ENCODE data around the gene AUTS2.

Gene AUTS2

GRCh38 chr7:70325509-70326101, 727.3 kb downstream of the AUTS2 start:
- peak; percentile 38 for DNase-seq (ENCODE audit: low read depth, low spot score)
- H3K4me3 ChIP-seq (ENCODE audit: low read depth, low read length), result no peak overlapping the region
- no peak for TF ChIP-seq CTCF (IDR thresholded peaks at IDR 0.05; ENCODE audit: insufficient read depth, low read length, missing control alignments)
- POLR2A ChIA-PET, result no interaction called here
- CTCF ChIA-PET, result no interaction called here

GRCh38 chr7:70334295-70334694, 736.0 kb downstream of the AUTS2 start:
- no peak overlapping the region for H3K4me3 ChIP-seq (ENCODE audit: low read depth, low read length)
- ChIA-PET POLR2A (no interaction called here), CTCF (no interaction called here)
- no peak for DNase-seq (ENCODE audit: low read depth, low spot score)
- TF ChIP-seq CTCF (IDR thresholded peaks at IDR 0.05; ENCODE audit: insufficient read depth, low read length, missing control alignments), result no peak

DNA sequence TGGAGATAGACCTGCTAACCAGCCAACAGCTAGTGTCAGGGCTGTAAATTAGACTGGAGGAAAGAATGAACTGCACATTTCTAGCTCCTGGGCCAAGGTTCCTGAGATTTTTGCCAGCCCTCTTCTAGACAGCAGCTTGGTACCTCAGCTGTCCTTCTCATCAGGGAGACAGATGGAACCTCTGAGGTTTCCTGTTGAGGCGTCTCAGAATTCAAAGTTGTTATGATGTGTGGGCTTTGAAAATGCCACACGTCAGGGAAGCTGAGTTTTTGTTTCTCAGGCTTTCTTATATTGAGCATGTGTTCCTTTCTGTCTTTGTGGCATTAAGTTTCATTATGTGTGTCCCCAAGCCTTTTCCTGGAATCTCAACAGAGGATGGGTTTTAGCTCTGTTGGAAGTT, 736.6 kb downstream of the AUTS2 start:
- DNase-seq (ENCODE audit: low read depth, low spot score), result no peak
- H3K4me3 ChIP-seq (ENCODE audit: low read depth, low read length), result no peak overlapping the region
- TF ChIP-seq CTCF (IDR thresholded peaks at IDR 0.05; ENCODE audit: insufficient read depth, low read length, missing control alignments), result no peak
- ChIA-PET CTCF (no interaction called here), POLR2A (no interaction called here)

DNA sequence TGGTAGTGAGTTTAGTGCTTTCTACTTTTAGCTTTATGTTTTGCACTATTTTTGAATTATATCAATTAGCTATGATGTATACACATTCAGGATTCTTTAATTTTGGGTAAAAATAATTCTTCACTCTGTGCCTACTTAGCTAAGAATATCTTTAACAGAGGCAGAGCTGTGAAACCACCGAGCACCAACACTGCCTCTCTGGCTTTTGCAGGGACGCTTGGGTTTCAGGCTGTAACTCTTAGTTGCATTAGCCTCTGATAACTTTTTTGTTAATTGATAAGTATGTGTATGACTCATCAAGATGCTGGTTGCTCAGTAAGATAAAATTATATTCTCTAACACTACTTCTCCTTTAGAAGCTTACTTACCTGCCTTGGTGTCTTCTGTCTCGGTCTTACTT, 738.3 kb downstream of the AUTS2 start:
- ChIA-PET POLR2A (no interaction called here), CTCF (no interaction called here)
- TF ChIP-seq CTCF (IDR thresholded peaks at IDR 0.05; ENCODE audit: insufficient read depth, low read length, missing control alignments), result no peak
- no peak for DNase-seq (ENCODE audit: low read depth, low spot score)
- H3K4me3 ChIP-seq (ENCODE audit: low read depth, low read length), result no peak overlapping the region

DNA sequence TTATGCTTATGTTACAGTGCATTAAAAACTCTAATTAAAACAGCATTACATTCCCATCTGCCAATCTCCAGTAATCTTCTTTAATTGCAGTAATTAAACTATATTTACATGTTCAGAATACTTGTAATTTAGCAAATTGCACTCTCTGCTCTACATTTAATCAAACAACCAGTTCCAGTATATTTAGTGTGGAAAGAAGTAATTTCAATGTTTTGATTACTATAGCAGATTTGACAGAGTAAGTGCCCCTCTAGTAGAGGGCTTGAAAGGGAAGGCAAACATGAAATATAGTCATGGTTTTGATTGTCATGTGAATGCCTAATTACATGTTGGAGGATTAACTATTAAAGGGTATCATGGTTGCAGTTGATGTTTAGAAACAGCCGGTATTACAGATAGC, 739.7 kb downstream of the AUTS2 start:
- POLR2A ChIA-PET, result no interaction called here

DNA sequence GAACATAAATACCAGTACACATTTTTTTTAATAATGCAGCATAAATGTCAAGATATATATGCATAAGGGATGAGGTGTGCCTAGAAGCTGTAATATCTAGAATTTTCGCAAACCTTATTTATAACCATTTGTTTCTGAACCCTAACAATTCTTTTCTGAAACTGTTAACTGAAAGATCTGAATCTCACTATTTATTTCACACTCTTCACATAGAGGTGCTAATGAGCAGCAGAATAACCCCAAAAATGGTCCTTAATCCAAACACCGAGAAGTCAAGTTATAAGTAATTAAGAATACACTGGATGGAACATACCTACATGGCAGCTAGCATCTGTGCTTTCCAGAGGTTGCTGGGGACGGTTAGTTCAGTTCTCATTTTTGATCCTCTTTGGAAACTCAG, 742.0 kb downstream of the AUTS2 start:
- H3K4me3 ChIP-seq (ENCODE audit: low read depth, low read length), result no peak overlapping the region
- ChIA-PET POLR2A (no interaction called here), CTCF (no interaction called here)
- TF ChIP-seq CTCF (IDR thresholded peaks at IDR 0.05; ENCODE audit: insufficient read depth, low read length, missing control alignments), result no peak
- DNase-seq (ENCODE audit: low read depth, low spot score), result no peak

More for the DNA sequence above, 739.7 kb downstream of the AUTS2 start:
- no peak for TF ChIP-seq CTCF (IDR thresholded peaks at IDR 0.05; ENCODE audit: insufficient read depth, low read length, missing control alignments)
- no peak overlapping the region for H3K4me3 ChIP-seq (ENCODE audit: low read depth, low read length)
- CTCF ChIA-PET, result no interaction called here
- DNase-seq (ENCODE audit: low read depth, low spot score), result no peak
